Erythroblast (primary cell): ENCODE results near the gene IFT122.

ENCODE experiments used
- DNase-seq, 2 experiments: peaks; one replicate each; lab custom pipeline; 2025; lab: John Stamatoyannopoulos, UW
- GATA1 ChIP-seq: IDR thresholded peaks from 2 replicates; pipeline ENCODE4 v1.6.1; 2011; ENCODE audit warnings: low read depth, mild to moderate bottlenecking, control low read depth, low read length, moderate library complexity
- POLR2A ChIP-seq: IDR thresholded peaks from 2 replicates; pipeline ENCODE4 v1.6.1; 2011; ENCODE audit warnings: mild to moderate bottlenecking, low read length

The IFT122 gene

GRCh38 chr3:129556358-129556695 is 116.3 kb downstream of the IFT122 start:
- no peak for TF ChIP-seq GATA1
- TF ChIP-seq POLR2A: no peak
- DNase-seq: no peak

- TF ChIP-seq GATA1: no peak
Observed at GRCh38 chr3:129556890-129557547, 117.0 kb downstream of the IFT122 start.

GRCh38 chr3:129557548-129557894 is 117.5 kb downstream of the IFT122 start:
- DNase-seq: no peak
- TF ChIP-seq POLR2A: no peak
- no peak for TF ChIP-seq GATA1

More at GRCh38 chr3:129556890-129557547, 117.0 kb downstream of the IFT122 start:
- DNase-seq: no peak

- DNase-seq: no peak
- TF ChIP-seq POLR2A (no peak), GATA1 (no peak)
Observed at GRCh38 chr3:129558081-129558771, 118.2 kb downstream of the IFT122 start.

GRCh38 chr3:129558772-129559564 is 118.9 kb downstream of the IFT122 start:
- no peak for TF ChIP-seq POLR2A
- no peak for TF ChIP-seq GATA1
- DNase-seq: peak; percentile 20 to 25

GRCh38 chr3:129559565-129560079 is 119.6 kb downstream of the IFT122 start:
- no peak for DNase-seq
- no peak for TF ChIP-seq POLR2A
- no peak for TF ChIP-seq GATA1

- DNase-seq: no peak
- TF ChIP-seq POLR2A: no peak
- TF ChIP-seq GATA1: no peak
Observed at GRCh38 chr3:129560269-129560787, 120.3 kb downstream of the IFT122 start.

- DNase-seq: no peak
- no peak for TF ChIP-seq GATA1
- TF ChIP-seq POLR2A: no peak
Observed at GRCh38 chr3:129560911-129561594, 121.0 kb downstream of the IFT122 start.

- TF ChIP-seq POLR2A (no peak), GATA1 (no peak)
- no peak for DNase-seq
Observed at GRCh38 chr3:129561619-129562248, 121.7 kb downstream of the IFT122 start.

GRCh38 chr3:129562803-129563202 is 122.8 kb downstream of the IFT122 start:
- no peak for TF ChIP-seq GATA1
- TF ChIP-seq POLR2A: no peak
- DNase-seq: no peak

GRCh38 chr3:129563332-129563731 is 123.3 kb downstream of the IFT122 start:
- TF ChIP-seq POLR2A (no peak), GATA1 (no peak)
- no peak for DNase-seq

GRCh38 chr3:129563850-129564535 is 124.0 kb downstream of the IFT122 start:
- no peak for DNase-seq
- TF ChIP-seq POLR2A: no peak
- TF ChIP-seq GATA1: no peak
